Fibroblast of the aortic adventitia (primary cell): Measurements from ENCODE around the gene SAP30L. TPM values are rescaled to one million over a fixed set of nuclear protein-coding genes. Genes with fewer than 3 reads are reported as not detected.

Source experiments
- total RNA-seq: library from RNA; depleted of rRNA; stranded (reverse); fragments of >200 nt; gene quantifications from 2 replicates; pipeline ENCODE4 v1.2.3, GENCODE V29; 2012; ENCODE audit warnings: low replicate concordance

Gene SAP30L
- total RNA-seq, 1 donor = 30.3 TPM

Other genes with a start within 250 kb of the SAP30L start
- gene HAND1, start 32.2 kb downstream of the SAP30L start, total RNA-seq = not detected in 2 replicates